Thyroid gland (tissue), 4 donors: ENCODE results near the gene EPB41L4A.

Experiments used
- CTCF ChIP-seq, 6 experiments: fragments of 200-600 bp in 3 of 6; fragments of 450-650 bp in 3 of 6; sonication (generic) in 3 of 6; IDR thresholded peaks; one replicate each; pipeline ENCODE4 v1.5.1; 2016 to 2019; ENCODE audit warnings: antibody characterized with exemption in 6 of 6, mild to moderate bottlenecking in 2 of 6, inconsistent platforms in 1 of 6, moderate library complexity in 1 of 6
- POLR2A ChIP-seq, 2 donors: fragments of 450-650 bp; IDR thresholded peaks; one replicate each; pipeline ENCODE4 v1.6.1; 2017; ENCODE audit warnings: antibody characterized with exemption in 2 of 2, mild to moderate bottlenecking in 2 of 2, moderate library complexity in 1 of 2

- TF ChIP-seq POLR2A (IDR thresholded peaks at IDR 0.05) (no peak), CTCF (IDR thresholded peaks at IDR 0.05) (no peak)
Observed at GRCh38 chr5:112397690-112398089, 21.4 kb downstream of the EPB41L4A start.
